H1 (cell line): ENCODE measurements around the gene LAMA3. TPM values are rescaled to one million over a fixed set of nuclear protein-coding genes. Genes with fewer than 3 reads are reported as not detected.

Source experiments
- CTCF ChIA-PET: fragments of 300-600 bp; sonication (Branson Sonifier 250); formaldehyde crosslinking; loops from one replicate; lab custom pipeline; 2021; ENCODE audit not compliant: partially characterized antibody; lab: Charles Lee
- POLR2A ChIA-PET: fragments of 300-600 bp; sonication (Branson Sonifier 250); formaldehyde crosslinking; loops from one replicate; lab custom pipeline; 2021; ENCODE audit warnings: inconsistent platforms; ENCODE audit not compliant: partially characterized antibody; lab: Charles Lee
- DNase-seq, 2 experiments: peaks; one replicate each; pipeline versions ENCODE4 v3.0.0 to v3.0.0-alpha.2; 2010 to 2022; ENCODE audit warnings: low spot score in 2 of 2, low read depth in 1 of 2, mixed read lengths in 1 of 2
- FAIRE-seq: peaks from 2 replicates; lab custom pipeline; 2011; peaks lifted over from hg19 to GRCh38; lab: Jason Lieb, UNC
- H2AFZ ChIP-seq: 2 replicates; pipeline ENCODE4 v1.8.1; 2012; ENCODE audit warnings: low read length, inconsistent platforms
- H2AK5ac ChIP-seq: 2 replicates; pipeline ENCODE4 v1.6.1; 2013; ENCODE audit warnings: low read depth, low read length
- H2BK120ac ChIP-seq: replicated peaks from 2 replicates; pipeline ENCODE3; 2013; ENCODE audit warnings: low read depth, low read length, inconsistent platforms
- H2BK12ac ChIP-seq: 2 replicates; pipeline ENCODE4 v1.6.1; 2013; ENCODE audit warnings: low read depth, low read length
- H2BK15ac ChIP-seq: 2 replicates; pipeline ENCODE4 v1.6.1; 2013; ENCODE audit warnings: low read length
- H2BK20ac ChIP-seq: 2 replicates; pipeline ENCODE4 v1.6.1; 2013; ENCODE audit warnings: low read length
- H2BK5ac ChIP-seq: 2 replicates; pipeline ENCODE4 v1.6.1; 2013; ENCODE audit warnings: low read depth, low read length
- H3K14ac ChIP-seq: 2 replicates; pipeline ENCODE4 v1.6.1; 2013; ENCODE audit warnings: inconsistent platforms; ENCODE audit not compliant: insufficient read length
- H3K18ac ChIP-seq: 2 replicates; pipeline ENCODE4 v1.6.1; 2013; ENCODE audit warnings: low read length; ENCODE audit errors: extremely low read depth
- H3K23ac ChIP-seq: 2 replicates; pipeline ENCODE4 v1.6.1; 2013; ENCODE audit warnings: inconsistent platforms; ENCODE audit not compliant: insufficient read length
- H3K23me2 ChIP-seq: 2 replicates; pipeline ENCODE4 v1.6.1; 2013; ENCODE audit warnings: low read depth, low read length
- H3K27ac ChIP-seq: 2 replicates; pipeline ENCODE4 v1.6.1; 2011; ENCODE audit warnings: low read depth, low read length, inconsistent platforms
- H3K27me3 ChIP-seq, 4 experiments: replicated peaks in 1 of 4; 1 replicate in 1 of 4; 2 replicates in 3 of 4; pipeline versions ENCODE4 v1.6.1 to v1.8.1; 2011 to 2013; ENCODE audit warnings: low read length in 3 of 4, mild to moderate bottlenecking in 3 of 4, inconsistent platforms in 2 of 4, mixed read lengths in 2 of 4, moderate library complexity in 1 of 4; ENCODE audit not compliant: control insufficient read depth in 3 of 4, insufficient read depth in 3 of 4; ENCODE audit errors: extremely low read depth in 1 of 4
- H3K36me3 ChIP-seq, 4 experiments: 2 replicates each; pipeline versions ENCODE4 v1.6.1 to v1.8.1; 2011 to 2013; ENCODE audit warnings: mild to moderate bottlenecking in 4 of 4, low read length in 3 of 4, moderate library complexity in 2 of 4, control low read depth in 1 of 4, inconsistent platforms in 1 of 4; ENCODE audit not compliant: insufficient read depth in 4 of 4, control insufficient read depth in 2 of 4
- H3K4ac ChIP-seq: replicated peaks from 2 replicates; pipeline ENCODE3; 2013; ENCODE audit warnings: low read length, low read depth, mixed read lengths, inconsistent platforms; ENCODE audit not compliant: insufficient read length
- H3K4me1 ChIP-seq, 4 experiments: replicated peaks in 1 of 4; 1 replicate in 1 of 4; 2 replicates in 3 of 4; pipeline versions ENCODE4 v1.6.1 to v1.8.1; 2011 to 2013; ENCODE audit warnings: low read length in 3 of 4, inconsistent platforms in 2 of 4, mixed read lengths in 1 of 4; ENCODE audit not compliant: insufficient read depth in 4 of 4, control insufficient read depth in 3 of 4
- H3K4me2 ChIP-seq, 2 experiments: 2 replicates each; pipeline versions ENCODE4 v1.6.1 to v1.8.1; 2011 to 2013; ENCODE audit warnings: low read depth in 2 of 2, low read length in 2 of 2, control low read depth in 1 of 2, inconsistent platforms in 1 of 2, mild to moderate bottlenecking in 1 of 2; ENCODE audit not compliant: insufficient read depth in 1 of 2
- H3K4me3 ChIP-seq, 4 experiments: fragments of 200-600, 300-600 bp in 1 of 4; sonication (generic), shearing (Covaris generic), sonication (Bioruptor Twin) in 1 of 4; 2 replicates each; pipeline versions ENCODE4 v1.5.1 to v1.8.1; 2011 to 2016; ENCODE audit warnings: low read length in 4 of 4, low read depth in 3 of 4, control low read depth in 2 of 4, inconsistent platforms in 2 of 4, mild to moderate bottlenecking in 2 of 4, mixed read lengths in 1 of 4, moderate library complexity in 1 of 4; ENCODE audit not compliant: insufficient read depth in 2 of 4; ENCODE audit errors: extremely low read depth in 1 of 4
- H3K56ac ChIP-seq: replicated peaks from 2 replicates; pipeline ENCODE3; 2013; ENCODE audit warnings: low read depth, mild to moderate bottlenecking, mixed read lengths, low read length, inconsistent platforms; ENCODE audit not compliant: insufficient read length
- H3K79me1 ChIP-seq: 2 replicates; pipeline ENCODE4 v1.6.1; 2013; ENCODE audit warnings: low read depth, low read length, control low read depth
- H3K79me2 ChIP-seq, 2 experiments: 2 replicates each; pipeline versions ENCODE4 v1.6.1 to v1.8.1; 2012 to 2013; ENCODE audit warnings: low read length in 2 of 2, mild to moderate bottlenecking in 2 of 2, inconsistent platforms in 1 of 2; ENCODE audit not compliant: insufficient read depth in 2 of 2, control insufficient read depth in 1 of 2
- H3K9ac ChIP-seq, 4 experiments: replicated peaks in 1 of 4; 1 replicate in 1 of 4; 2 replicates in 3 of 4; pipeline versions ENCODE4 v1.6.1 to v1.8.1; 2011 to 2013; ENCODE audit warnings: low read depth in 3 of 4, low read length in 3 of 4, control low read depth in 2 of 4, mild to moderate bottlenecking in 2 of 4, moderate library complexity in 2 of 4, inconsistent platforms in 1 of 4; ENCODE audit errors: extremely low read depth in 1 of 4
- H3K9me3 ChIP-seq, 2 experiments: 2 replicates each; pipeline versions ENCODE4 v1.6.1 to v1.8.1; 2012 to 2013; ENCODE audit warnings: mild to moderate bottlenecking in 2 of 2, moderate library complexity in 2 of 2, control low read depth in 1 of 2, inconsistent platforms in 1 of 2, low read depth in 1 of 2, low read length in 1 of 2, mixed read lengths in 1 of 2; ENCODE audit not compliant: insufficient read depth in 2 of 2
- H4K20me1 ChIP-seq, 2 experiments: replicated peaks in 1 of 2; 2 replicates each; pipeline versions ENCODE3 to v1.8.1; 2011 to 2013; ENCODE audit warnings: inconsistent platforms in 2 of 2, low read length in 2 of 2, mild to moderate bottlenecking in 1 of 2; ENCODE audit not compliant: insufficient read depth in 2 of 2, control insufficient read depth in 1 of 2
- H4K5ac ChIP-seq: 2 replicates; pipeline ENCODE4 v1.6.1; 2013; ENCODE audit warnings: low read length, low read depth, mixed read lengths, inconsistent platforms; ENCODE audit not compliant: insufficient read length
- H4K8ac ChIP-seq: 2 replicates; pipeline ENCODE4 v1.8.0; 2013; ENCODE audit warnings: mild to moderate bottlenecking, moderate library complexity, low read length, inconsistent platforms; ENCODE audit not compliant: insufficient read depth; ENCODE audit errors: extremely low read depth
- H4K91ac ChIP-seq: replicated peaks from 2 replicates; pipeline ENCODE3; 2013; ENCODE audit warnings: low read length, mixed read lengths, inconsistent platforms; ENCODE audit not compliant: insufficient read length
- SIRT6 ChIP-seq: IDR thresholded peaks from one replicate; pipeline ENCODE4 v1.7.1; 2012; ENCODE audit warnings: low read length, inconsistent platforms
- SUZ12 ChIP-seq: fragments of 200-600 bp; sonication (generic); IDR thresholded peaks from 2 replicates; pipeline ENCODE4 v1.6.1; 2012; ENCODE audit warnings: mild to moderate bottlenecking, inconsistent platforms, low read length, moderate library complexity, mixed read lengths
- polyA plus RNA-seq, 7 experiments: library from polyadenylated mRNA; depleted of rRNA in 3 of 7; stranded (reverse) in 5 of 7; unstranded in 2 of 7; fragments of >200 nt in 5 of 7; fragments of 200-250 nt in 2 of 7; gene quantifications; 1 replicate in 5 of 7; 2 replicates in 1 of 7; 4 replicates in 1 of 7; pipeline versions ENCODE4 v1.2.1 to v1.2.3, GENCODE V29; 2011 to 2013; ENCODE audit warnings: missing spikeins in 2 of 7, mixed read lengths in 2 of 7
- total RNA-seq: library from RNA; stranded (reverse); fragmentation: NEBNext Ultra II Directional; extraction: Animal tissue kit (Norgen Biotek cat#: 25700); gene quantifications from 2 replicates; pipeline ENCODE4 v1.2.1, GENCODE V29; 2021

LAMA3 gene
- total and polyA plus RNA-seq, 2 of the 8 experiments (the other 6 are each of a cell fraction or from before 2014, with no cell fraction given) = 0.76 to 5.0 TPM

GRCh38 chr18:23890589-23890988 lies 201.3 kb downstream of the LAMA3 start:
- ChIA-PET POLR2A (no interaction called here), CTCF (no interaction called here)
- Histone ChIP-seq H3K56ac (no peak overlapping the region), H4K8ac (no peak overlapping the region), H3K27me3 (no peaks in the 10 kb centered on the region), H2BK12ac (no peak overlapping the region), H3K4ac (no peak overlapping the region), H3K23me2 (no peaks in the 10 kb centered on the region), H2BK5ac (no peak overlapping the region), H3K4me3 (no peak overlapping the region), H2BK15ac (no peak overlapping the region), H4K20me1 (no peaks in the 10 kb centered on the region), H3K4me2 (no peak overlapping the region), H3K79me2 (no peaks in the 10 kb centered on the region), H2BK20ac (no peak overlapping the region), H3K4me1 (no peaks in the 10 kb centered on the region), H4K91ac (no peak overlapping the region), H3K79me1 (no peaks in the 10 kb centered on the region), H3K36me3 (no peaks in the 10 kb centered on the region), H3K23ac (no peak overlapping the region), H4K5ac (no peak overlapping the region), H2BK120ac (no peak overlapping the region), H3K9ac (no peak overlapping the region), H2AFZ (no peak overlapping the region), H3K14ac (no peak overlapping the region), H3K9me3 (no peaks in the 10 kb centered on the region), H3K18ac (no peak overlapping the region), H2AK5ac (no peak overlapping the region), H3K27ac (no peak overlapping the region)
- FAIRE-seq = no peak
- DNase-seq = no peak
- TF ChIP-seq SUZ12 = no peak
- no peak for TF ChIP-seq SIRT6
